HFF-Myc (cell line): ENCODE data around the gene NRAP.

Experiments used
- DNase-seq: peaks from one replicate; pipeline ENCODE4 v3.0.0-alpha.2; 2011; ENCODE audit warnings: low read depth; ENCODE audit errors: extremely low read depth
- H3K4me3 ChIP-seq: replicated peaks from 2 replicates; pipeline ENCODE4 v1.5.1; 2011; ENCODE audit warnings: low read depth, mild to moderate bottlenecking, control low read depth, low read length
- TF ChIP-seq, protein P1 (sequence below): IDR thresholded peaks from 2 replicates; pipeline ENCODE4 v1.5.1; 2012; ENCODE audit warnings: mild to moderate bottlenecking, low read depth, low read length, control low read depth; ENCODE audit errors: missing control alignments

The NRAP gene

DNA sequence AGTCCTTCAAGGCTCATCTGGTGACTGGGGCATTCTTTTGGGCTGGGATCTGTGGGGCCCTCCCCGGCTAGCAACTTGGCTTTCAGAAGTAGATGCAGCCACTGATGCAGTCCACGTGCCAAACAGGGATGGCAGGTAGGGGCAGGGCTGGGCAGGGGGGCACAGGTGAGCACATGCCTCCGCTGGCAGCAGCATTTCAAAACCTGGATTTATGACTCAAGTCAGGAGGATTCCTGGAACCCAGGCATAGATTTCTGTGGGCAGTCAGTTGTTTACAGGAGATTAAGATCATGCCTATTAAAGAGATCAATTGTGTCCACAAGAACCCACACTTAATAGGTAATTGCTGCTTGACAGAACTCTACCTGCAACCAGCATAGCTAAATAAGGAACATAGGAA, 111.8 kb downstream of the NRAP start:
- H3K4me3 ChIP-seq, result no peak overlapping the region
- no peak for DNase-seq

DNA sequence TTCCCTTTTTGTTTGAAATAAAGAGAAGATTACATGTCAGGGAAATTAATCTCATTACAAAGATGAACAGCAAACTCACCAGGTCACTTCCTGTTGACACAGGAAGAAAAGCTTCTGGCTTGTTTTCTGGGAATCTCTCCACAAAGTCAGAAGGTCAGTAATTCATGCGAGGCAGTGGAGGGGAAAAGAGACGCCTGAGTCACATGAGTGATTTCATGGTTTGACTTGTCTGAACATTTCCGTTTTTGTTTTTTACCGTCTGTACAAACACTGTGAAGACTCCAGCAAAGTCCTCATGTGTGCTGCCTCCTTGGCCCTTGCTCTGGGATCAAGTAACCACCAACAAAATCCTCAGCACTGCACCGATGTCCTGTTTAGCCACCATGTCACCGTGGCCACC, 113.5 kb downstream of the NRAP start:
- H3K4me3 ChIP-seq, result no peak overlapping the region
- TF ChIP-seq, protein P1, sequence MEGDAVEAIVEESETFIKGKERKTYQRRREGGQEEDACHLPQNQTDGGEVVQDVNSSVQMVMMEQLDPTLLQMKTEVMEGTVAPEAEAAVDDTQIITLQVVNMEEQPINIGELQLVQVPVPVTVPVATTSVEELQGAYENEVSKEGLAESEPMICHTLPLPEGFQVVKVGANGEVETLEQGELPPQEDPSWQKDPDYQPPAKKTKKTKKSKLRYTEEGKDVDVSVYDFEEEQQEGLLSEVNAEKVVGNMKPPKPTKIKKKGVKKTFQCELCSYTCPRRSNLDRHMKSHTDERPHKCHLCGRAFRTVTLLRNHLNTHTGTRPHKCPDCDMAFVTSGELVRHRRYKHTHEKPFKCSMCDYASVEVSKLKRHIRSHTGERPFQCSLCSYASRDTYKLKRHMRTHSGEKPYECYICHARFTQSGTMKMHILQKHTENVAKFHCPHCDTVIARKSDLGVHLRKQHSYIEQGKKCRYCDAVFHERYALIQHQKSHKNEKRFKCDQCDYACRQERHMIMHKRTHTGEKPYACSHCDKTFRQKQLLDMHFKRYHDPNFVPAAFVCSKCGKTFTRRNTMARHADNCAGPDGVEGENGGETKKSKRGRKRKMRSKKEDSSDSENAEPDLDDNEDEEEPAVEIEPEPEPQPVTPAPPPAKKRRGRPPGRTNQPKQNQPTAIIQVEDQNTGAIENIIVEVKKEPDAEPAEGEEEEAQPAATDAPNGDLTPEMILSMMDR, result no peak
- no peak for DNase-seq

More for the DNA sequence above, 111.8 kb downstream of the NRAP start:
- TF ChIP-seq, protein P1, result no peak

DNA sequence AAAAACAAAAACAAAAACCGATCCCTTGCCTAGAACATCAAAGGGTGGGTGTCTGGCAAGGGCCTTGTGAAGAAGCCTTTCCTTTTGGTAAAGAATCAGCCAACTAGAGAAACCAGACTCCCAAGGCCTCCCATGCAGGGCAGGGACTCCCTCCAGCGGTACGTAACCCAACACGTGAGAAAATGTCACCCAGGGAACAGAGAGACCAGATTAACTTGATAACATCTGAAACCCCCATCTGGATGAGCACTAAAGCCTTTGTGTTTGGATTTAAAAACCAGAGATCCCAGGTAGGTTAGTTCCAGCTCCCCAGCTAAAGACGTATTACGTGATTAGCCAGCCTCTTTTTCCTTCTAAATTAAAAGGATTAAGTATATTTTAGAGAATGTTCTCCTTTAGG, 114.0 kb downstream of the NRAP start:
- H3K4me3 ChIP-seq, result no peak overlapping the region
- DNase-seq, result no peak
- TF ChIP-seq, protein P1, result no peak

DNA sequence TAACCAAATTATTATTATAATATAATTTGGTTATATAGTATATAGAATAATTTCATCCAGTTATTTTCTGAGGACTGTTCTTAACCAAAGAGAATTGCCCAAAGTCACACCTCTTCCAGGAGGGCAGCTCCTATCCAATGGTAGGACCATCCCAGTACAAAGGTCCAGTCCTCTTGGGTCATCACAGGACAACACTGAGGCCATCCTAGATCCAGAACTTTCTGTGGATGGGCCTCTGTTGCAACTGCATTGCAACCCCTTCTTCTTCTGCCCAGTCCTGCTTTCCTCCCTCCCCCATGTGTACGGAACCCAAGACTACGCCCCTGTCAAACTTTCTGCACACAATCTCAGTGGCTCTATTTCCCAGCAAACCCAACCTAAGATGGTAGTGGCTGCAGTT, 116.4 kb downstream of the NRAP start:
- H3K4me3 ChIP-seq, result no peak overlapping the region
- TF ChIP-seq, protein P1, result no peak
- DNase-seq, result no peak

DNA sequence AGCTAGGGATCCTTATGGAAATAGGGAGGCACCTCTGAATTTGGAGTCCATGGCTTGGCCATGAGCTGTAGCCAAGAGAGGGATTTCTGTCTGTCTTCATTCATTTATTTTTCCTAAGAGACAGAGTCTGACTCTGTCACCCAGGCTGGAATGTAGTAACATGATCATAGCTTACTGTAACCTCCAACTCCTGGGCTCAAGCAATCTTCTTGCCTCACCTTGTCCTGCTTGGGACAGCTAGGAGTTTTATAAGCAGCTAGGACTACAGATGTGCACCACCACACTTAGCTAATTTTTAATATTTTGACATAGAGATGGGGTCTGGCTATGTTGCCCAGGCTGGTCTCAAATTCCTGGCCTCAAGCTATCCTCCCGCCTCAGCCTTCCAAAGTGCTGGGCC, 119.4 kb downstream of the NRAP start:
- no peak for DNase-seq

DNA sequence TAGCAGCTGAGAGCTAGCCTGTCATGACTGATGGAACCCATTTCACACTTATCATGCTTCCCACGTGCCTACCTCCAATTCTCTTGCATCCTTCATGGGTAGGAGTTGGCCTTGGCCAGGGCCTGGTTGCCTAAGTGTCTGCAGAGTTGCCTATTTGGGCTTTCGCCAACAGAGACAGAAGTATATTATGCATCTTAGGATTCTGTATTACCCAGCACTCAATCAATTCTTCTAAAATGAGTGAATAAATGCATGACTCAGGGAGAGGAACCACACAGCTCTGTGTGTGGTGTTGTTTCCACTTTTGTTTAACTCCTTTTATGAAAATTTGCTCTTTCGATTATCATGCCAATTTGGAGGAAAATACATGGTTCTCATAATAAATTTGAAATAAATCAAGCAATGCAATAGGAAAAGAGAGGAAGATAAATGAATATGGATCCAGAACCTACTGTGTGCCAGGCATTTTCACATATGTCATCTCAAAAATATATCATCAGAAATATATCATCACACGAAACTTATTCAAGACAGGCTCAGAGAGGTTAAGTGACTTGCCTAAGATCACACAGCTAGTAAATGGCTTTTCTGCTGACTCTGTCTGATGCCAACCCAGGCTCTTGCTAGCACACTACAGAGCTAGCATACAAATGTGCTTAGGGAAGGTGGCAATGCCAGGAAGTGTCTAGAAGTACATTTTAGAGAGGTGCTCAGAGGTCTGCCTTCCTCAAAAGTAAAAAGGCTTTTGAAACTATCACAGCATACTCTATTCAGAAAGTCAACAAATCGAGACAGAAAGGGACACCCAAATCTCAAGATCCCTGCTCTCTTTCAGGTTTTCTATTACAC, 120.5 kb downstream of the NRAP start:
- DNase-seq, result no peak
- TF ChIP-seq, protein P1, result no peak
- H3K4me3 ChIP-seq, result no peak overlapping the region

More for the DNA sequence above, 119.4 kb downstream of the NRAP start:
- TF ChIP-seq, protein P1, result no peak
- no peak overlapping the region for H3K4me3 ChIP-seq
